ENCODE data around the gene GSE1. TPM values are rescaled to one million over a fixed set of nuclear protein-coding genes. Genes with fewer than 3 reads are reported as not detected.

GSE1 gene
- total and polyA plus RNA-seq, 9 of the 15 experiments (the other 6 are each of a cell fraction or from before 2014, with no cell fraction given): 12.2 to 244 (median 57.9) TPM

GRCh38 chr16:85662976-85663830 lies 50.1 kb downstream of the GSE1 start:
- Histone ChIP-seq H3K9me1 (ENCODE audit: control insufficient read depth, insufficient read depth, low read length) (no peaks in the 10 kb centered on the region), H3K36me3 (ENCODE audit: control insufficient read depth, insufficient read depth, low read length) (peaks cover 99% of the 10 kb centered on the region), H3K27me3 (ENCODE audit: control insufficient read depth in 2 of 2, insufficient read depth in 2 of 2, low read length in 2 of 2) (no peaks in the 10 kb centered on the region), H3K9ac (ENCODE audit: insufficient read depth in 1 of 2, low read depth in 2 of 2, low read length in 2 of 2) (no peak overlapping the region), H3K4me2 (ENCODE audit: insufficient read depth, low read length) (no peak overlapping the region), H2AFZ (ENCODE audit: low read depth, low read length) (no peak overlapping the region), H3K27ac (ENCODE audit: extremely low read depth, low read depth, low read length) (no peak overlapping the region), H3K79me2 (ENCODE audit: control insufficient read depth, insufficient read depth, low read length) (peaks cover 14% of the 10 kb centered on the region; the same call in 2 of the 3 replicates), H4K20me1 (replicated peaks; ENCODE audit: control insufficient read depth, insufficient read depth, low read length) (peaks cover 26% of the 10 kb centered on the region), H3K4me1 (replicated peaks in 1 of 2; ENCODE audit: control insufficient read depth in 2 of 2, insufficient read depth in 2 of 2, low read length in 2 of 2) (peaks cover 0 to 15% of the 10 kb centered on the region in 2 experiments; a peak in 1 of 5 replicates), H3K9me3 (replicated peaks; ENCODE audit: control insufficient read depth, insufficient read depth, low read depth, low read length) (no peaks in the 10 kb centered on the region), H3K4me3 (no peak overlapping the region)
- TF ChIP-seq ZNF384 (IDR thresholded peaks at IDR 0.05; ENCODE audit: low read depth, low read length): no peak
- peak; percentile 62 for TF ChIP-seq POLR2G (IDR thresholded peaks at IDR 0.05; ENCODE audit: low read depth, low read length)
- TF ChIP-seq PCBP2 (IDR thresholded peaks at IDR 0.05; ENCODE audit: low read depth, low read length, poor library complexity, severe bottlenecking): no peak
- TF ChIP-seq RBM22 (IDR thresholded peaks at IDR 0.05; ENCODE audit: low read depth, low read length, poor library complexity, severe bottlenecking): peak; percentile 90
- in situ Hi-C loops (cut with MboI): no loop called here
- BruUV-seq (replicated peaks): no TSS peak
- ChIA-PET POLR2A (interaction anchor here (0.6 to 1.1 kb wide), 2 partner anchors 28 kb away, joined by 3 to 4 read pairs; no protein-coding TSS in a partner anchor), CTCF (ENCODE audit: low intra/inter-chr PET ratio) (no interaction called here)
- 98% methylated on average over 29 of the region's 38 CpGs for WGBS (ENCODE audit: insufficient coverage, low coverage, missing lambda C conversion rate)
- ATAC-seq (no peak), FAIRE-seq (no peak), DNase-seq (ENCODE audit: extremely low read depth in 1 of 4, low spot score in 3 of 4) (no peak)
- intact Hi-C loops (cut with micrococcal nuclease): no loop called here
